ENCODE data around the gene ALPP.

GRCh38 chr2:232372231-232373208 lies 6.0 kb upstream of the ALPP start:
- no peak for TF ChIP-seq CTCF (tag by site-specific recombination; IDR thresholded peaks at IDR 0.05)
- no peak for TF ChIP-seq ZSCAN23 (tag by site-specific recombination; IDR thresholded peaks at IDR 0.05)
- TF ChIP-seq ZNF529 (tag by site-specific recombination; IDR thresholded peaks at IDR 0.05; ENCODE audit: insufficient replicate concordance) = no peak
- no peak for TF ChIP-seq OVOL3 (tag by site-specific recombination; IDR thresholded peaks at IDR 0.05)
- TF ChIP-seq KLF9 (tag by site-specific recombination; IDR thresholded peaks at IDR 0.05; ENCODE audit: low read depth) = no peak
- TF ChIP-seq ZNF138 (tag by site-specific recombination; IDR thresholded peaks at IDR 0.05; ENCODE audit: borderline replicate concordance) = no peak

All from HEK293 (cell line).